Measurements from ENCODE around the gene PNPLA7. TPM values are rescaled to one million over a fixed set of nuclear protein-coding genes. Genes with fewer than 3 reads are reported as not detected.

PNPLA7 gene
- total RNA-seq, 1 donor from 2014 or later: 8.8 TPM

DNA sequence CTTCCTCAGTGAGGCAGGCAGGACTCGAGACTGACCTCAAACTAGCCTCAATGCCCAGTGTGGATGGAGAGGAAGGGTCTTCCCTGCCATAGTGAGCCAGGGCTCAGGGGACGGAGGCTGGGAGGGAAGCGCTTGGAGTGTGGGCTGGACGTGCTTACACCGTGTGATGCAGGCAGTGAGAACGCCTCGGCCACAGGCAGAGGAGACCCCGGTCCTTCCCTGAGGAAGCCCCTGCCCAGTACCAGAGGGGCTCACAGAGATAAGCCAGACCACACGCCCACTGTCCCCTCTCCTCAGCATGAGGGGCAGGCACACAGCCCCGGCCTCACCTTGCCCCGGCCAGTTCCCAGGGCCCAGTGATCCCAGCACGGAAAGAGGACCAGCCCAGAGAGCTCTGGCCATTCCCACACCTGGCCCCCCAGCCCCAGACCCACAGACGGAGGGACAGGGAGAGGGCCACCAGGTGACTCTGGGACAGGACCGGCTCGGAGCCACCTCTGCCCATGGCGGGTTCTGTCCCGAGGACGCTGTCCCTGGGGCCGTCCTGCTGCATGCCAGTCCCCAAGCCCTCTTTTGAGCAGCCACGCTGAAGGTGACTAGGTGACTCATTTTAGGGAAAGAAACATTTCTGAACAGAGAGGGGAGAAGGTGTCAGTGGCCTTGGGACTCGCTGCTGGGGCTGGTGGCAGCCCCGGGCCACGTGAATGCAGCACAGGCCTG is 85.0 kb downstream of the PNPLA7 start:
- H3K36me3 Mint-ChIP-seq (ENCODE audit: insufficient read depth): no peaks in the 10 kb centered on the region
- TF ChIP-seq, protein P1, sequence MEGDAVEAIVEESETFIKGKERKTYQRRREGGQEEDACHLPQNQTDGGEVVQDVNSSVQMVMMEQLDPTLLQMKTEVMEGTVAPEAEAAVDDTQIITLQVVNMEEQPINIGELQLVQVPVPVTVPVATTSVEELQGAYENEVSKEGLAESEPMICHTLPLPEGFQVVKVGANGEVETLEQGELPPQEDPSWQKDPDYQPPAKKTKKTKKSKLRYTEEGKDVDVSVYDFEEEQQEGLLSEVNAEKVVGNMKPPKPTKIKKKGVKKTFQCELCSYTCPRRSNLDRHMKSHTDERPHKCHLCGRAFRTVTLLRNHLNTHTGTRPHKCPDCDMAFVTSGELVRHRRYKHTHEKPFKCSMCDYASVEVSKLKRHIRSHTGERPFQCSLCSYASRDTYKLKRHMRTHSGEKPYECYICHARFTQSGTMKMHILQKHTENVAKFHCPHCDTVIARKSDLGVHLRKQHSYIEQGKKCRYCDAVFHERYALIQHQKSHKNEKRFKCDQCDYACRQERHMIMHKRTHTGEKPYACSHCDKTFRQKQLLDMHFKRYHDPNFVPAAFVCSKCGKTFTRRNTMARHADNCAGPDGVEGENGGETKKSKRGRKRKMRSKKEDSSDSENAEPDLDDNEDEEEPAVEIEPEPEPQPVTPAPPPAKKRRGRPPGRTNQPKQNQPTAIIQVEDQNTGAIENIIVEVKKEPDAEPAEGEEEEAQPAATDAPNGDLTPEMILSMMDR (IDR thresholded peaks at IDR 0.05; ENCODE audit: unreplicated experiment): no peak
- no peaks in the 10 kb centered on the region for H3K4me1 Mint-ChIP-seq (ENCODE audit: low read depth)
- H3K4me3 Mint-ChIP-seq (ENCODE audit: low read depth): no peak overlapping the region
- no peaks in the 10 kb centered on the region for H3K9me3 Mint-ChIP-seq (ENCODE audit: low read depth)
- H3K27ac Mint-ChIP-seq: no peak overlapping the region
- peaks cover 17% of the 10 kb centered on the region for H3K27me3 Mint-ChIP-seq
- no peak for DNase-seq (ENCODE audit: low spot score, unreplicated experiment)

DNA sequence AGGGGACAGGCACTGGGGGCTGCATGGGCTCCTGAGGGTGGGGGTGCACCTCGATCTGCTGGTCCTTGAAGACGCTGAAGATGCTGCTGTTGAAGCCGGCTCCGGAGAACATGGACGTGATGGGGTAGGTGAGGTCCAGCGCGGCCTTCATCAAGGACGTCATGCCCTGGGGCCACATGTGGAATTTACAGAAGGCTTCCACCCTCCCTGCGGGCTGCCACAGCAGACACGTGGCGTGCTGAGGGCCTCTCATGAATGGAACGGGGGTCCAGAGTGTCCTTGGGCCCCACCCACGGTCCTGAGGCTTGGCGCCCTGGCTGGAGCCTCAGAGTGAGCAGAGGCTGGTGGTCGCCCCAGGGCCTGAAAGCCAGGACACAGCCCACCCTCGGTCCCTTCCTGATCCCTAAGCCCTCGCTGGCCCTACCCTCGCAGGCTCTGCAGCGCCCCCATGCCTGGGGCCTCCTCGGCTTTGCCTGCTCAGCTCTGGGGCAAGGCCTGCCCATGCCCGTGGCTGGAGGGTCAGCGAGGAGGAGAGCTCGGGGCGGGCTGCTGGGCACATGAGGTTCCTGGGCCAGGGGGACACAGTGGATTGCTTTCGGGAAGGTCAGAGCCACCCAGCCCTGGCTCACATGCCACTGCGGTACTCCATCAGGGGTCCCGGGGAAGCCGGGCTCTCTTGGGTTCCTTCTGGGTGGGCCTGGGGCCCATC is 85.8 kb downstream of the PNPLA7 start:
- Mint-ChIP-seq H3K4me3 (ENCODE audit: low read depth) (no peak overlapping the region), H3K36me3 (ENCODE audit: insufficient read depth) (no peaks in the 10 kb centered on the region), H3K9me3 (ENCODE audit: low read depth) (no peaks in the 10 kb centered on the region), H3K4me1 (ENCODE audit: low read depth) (no peaks in the 10 kb centered on the region), H3K27me3 (peaks cover 17% of the 10 kb centered on the region), H3K27ac (no peak overlapping the region)
- no peak for DNase-seq (ENCODE audit: low spot score, unreplicated experiment)
- TF ChIP-seq, protein P1 (IDR thresholded peaks at IDR 0.05; ENCODE audit: unreplicated experiment): no peak

DNA sequence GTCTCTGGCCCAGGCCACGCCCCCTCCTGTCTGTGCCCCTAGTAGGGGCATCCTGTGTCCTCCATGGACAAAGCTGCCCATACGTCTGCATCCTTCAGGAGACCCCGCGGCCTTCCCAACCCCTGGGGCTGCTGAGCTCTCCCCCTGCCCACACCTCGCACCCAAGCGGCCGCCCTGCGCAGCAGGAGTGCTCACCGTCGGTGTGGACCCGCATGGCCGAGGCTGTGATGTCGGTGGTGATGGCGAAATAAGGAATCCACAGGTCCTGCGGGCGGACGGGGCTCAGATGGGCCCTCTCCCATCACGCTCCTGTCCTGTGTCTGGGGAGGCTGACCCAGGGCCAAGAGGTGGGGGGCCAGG is 86.3 kb downstream of the PNPLA7 start:
- no peak overlapping the region for H3K4me3 Mint-ChIP-seq (ENCODE audit: low read depth)
- no peak overlapping the region for H3K27ac Mint-ChIP-seq
- DNase-seq (ENCODE audit: low spot score, unreplicated experiment): no peak
- TF ChIP-seq, protein P1 (IDR thresholded peaks at IDR 0.05; ENCODE audit: unreplicated experiment): no peak
- H3K36me3 Mint-ChIP-seq (ENCODE audit: insufficient read depth): no peaks in the 10 kb centered on the region
- H3K4me1 Mint-ChIP-seq (ENCODE audit: low read depth): no peaks in the 10 kb centered on the region
- peaks cover 13% of the 10 kb centered on the region for H3K27me3 Mint-ChIP-seq
- no peaks in the 10 kb centered on the region for H3K9me3 Mint-ChIP-seq (ENCODE audit: low read depth)

DNA sequence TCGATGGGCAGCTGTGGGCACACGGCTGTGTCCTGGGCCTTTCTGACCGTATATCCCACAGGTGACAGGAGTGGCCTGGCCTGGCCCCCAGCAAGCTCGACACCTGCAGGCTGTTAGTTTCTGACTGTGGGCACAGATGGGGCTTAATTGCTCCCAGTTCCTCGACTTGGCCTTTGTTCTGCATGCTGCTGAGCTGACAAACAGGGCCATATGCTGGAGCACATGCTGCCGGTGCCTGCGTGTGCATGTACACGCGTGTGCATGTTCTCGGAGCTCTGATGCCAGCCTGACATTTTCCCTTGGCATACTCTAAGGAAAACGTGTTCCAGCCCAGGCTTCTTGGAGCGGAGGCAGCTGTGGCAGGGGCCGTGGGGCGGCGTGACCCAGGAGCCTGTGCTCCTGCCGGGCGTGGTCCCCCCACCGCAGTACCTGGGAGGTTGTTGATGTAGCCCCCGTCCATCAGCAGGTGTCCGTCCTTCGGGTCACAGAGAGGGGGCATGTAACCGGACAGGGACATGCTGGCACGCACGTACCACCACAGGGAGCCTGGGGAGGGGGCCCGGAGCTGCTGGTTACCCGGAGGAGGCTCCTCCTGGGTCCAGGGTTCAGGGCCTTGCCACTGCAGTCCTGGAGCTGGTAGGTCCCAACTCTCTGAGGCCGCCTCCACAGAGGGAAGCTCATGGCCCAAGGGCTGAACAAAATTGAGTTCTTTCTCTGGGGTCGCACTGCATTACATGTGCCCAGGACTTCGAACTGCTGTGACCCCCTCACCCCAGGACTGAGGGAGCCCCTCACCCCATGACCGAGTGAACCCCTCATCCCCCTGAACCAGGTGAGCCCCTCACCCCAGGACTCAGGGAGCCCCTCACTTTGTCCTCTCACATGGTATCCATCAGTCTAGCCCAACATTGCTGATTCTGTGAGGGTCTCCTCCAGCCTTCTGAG is 86.9 kb downstream of the PNPLA7 start:
- no peaks in the 10 kb centered on the region for H3K36me3 Mint-ChIP-seq (ENCODE audit: insufficient read depth)

More for the DNA sequence above, 86.9 kb downstream of the PNPLA7 start:
- no peak overlapping the region for H3K27ac Mint-ChIP-seq
- TF ChIP-seq, protein P1 (IDR thresholded peaks at IDR 0.05; ENCODE audit: unreplicated experiment): no peak
- no peak for DNase-seq (ENCODE audit: low spot score, unreplicated experiment)
- no peaks in the 10 kb centered on the region for H3K9me3 Mint-ChIP-seq (ENCODE audit: low read depth)
- peaks cover 12% of the 10 kb centered on the region for H3K27me3 Mint-ChIP-seq
- no peaks in the 10 kb centered on the region for H3K4me1 Mint-ChIP-seq (ENCODE audit: low read depth)
- no peak overlapping the region for H3K4me3 Mint-ChIP-seq (ENCODE audit: low read depth)

All from progenitor cell of endocrine pancreas (in vitro differentiated cells).